ENCODE data around the gene DNMT3B.
A peak's percentile ranks its signal among the peaks of the same experiment; 100 is the strongest.

The DNMT3B gene

DNA sequence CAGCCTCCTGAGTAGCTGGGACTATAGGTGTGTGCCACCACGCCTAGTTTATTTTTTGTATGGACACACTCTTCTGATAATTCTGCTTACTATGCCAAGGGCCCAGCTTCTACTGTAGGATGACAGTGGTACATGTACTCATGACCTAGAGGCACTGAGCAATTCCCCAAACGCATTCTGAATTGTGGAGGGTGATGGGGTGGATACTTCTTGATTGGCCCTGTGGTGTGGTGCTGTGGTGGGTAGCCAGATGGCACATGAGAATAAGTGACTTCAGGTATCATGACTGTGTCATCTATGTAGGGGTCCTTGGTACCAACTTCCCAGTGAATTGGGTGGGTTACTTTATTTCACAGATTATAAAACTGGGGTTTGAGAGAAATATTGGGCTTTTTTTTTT, 11.0 kb downstream of the DNMT3B start:
- DNase-seq (ENCODE audit: insufficient read length, low spot score): no peak
- no peak for FAIRE-seq

DNA sequence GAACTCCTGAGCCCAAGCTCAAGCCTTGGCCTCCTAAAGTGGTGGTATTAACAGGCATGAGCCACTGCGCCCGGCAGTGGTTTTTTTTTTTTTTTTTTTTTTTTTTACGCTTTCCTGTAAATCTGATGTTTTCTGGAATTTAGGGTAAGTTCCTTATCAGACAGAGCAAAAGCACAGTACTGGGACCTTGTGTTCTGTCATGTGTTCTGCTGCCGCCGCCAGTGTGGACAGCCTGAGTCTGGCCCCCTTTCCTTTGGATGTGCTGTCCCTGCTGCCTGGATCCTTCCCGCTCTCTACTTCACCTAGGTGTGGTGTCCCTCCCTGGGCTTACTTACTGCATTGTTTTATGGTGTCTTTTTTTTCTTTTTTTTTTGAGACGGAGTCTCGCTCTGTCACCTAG, 11.7 kb downstream of the DNMT3B start:
- DNase-seq (ENCODE audit: insufficient read length, low spot score): no peak
- TF ChIP-seq POLR2A (IDR thresholded peaks at IDR 0.05; ENCODE audit: low read depth, low read length): no peak
- FAIRE-seq: no peak

More for the DNA sequence above, 11.0 kb downstream of the DNMT3B start:
- TF ChIP-seq POLR2A (IDR thresholded peaks at IDR 0.05; ENCODE audit: low read depth, low read length): no peak

DNA sequence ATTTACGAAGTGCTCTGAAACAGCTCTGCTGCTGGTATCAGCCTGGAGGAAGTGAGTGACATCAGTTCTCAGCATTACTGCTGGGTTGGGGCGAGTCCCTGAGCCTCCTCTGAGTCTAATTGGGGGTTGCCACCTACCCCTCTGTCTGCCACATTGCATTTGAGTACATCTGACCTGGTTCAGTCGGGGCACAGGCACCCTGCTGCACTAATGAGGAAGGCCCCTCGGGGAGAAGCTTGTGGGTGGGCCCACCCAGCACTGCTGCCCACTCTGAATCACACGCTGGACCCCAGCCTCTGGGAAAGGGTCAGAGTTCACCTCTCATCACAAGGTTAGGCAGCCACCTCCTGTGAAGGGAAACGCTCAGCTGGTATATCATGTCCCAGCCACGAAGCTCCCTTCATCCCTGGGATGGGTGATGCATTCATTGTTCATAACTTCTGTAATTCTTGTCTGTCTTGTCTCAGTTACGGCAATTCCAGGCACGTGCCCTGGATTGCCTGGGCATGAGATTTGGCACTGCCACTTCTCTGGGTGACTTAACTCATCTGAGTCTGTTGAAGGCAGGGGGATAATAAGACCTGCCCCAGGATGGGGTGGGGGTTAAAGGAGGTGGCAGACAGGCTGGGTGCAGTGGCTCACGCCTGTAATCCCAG, 13.3 kb downstream of the DNMT3B start:
- FAIRE-seq (no peak), DNase-seq (ENCODE audit: insufficient read length, low spot score) (no peak)
- no peak for TF ChIP-seq POLR2A (IDR thresholded peaks at IDR 0.05; ENCODE audit: low read depth, low read length)

- DNase-seq (ENCODE audit: insufficient read length, low spot score) (no peak), FAIRE-seq (no peak)
- TF ChIP-seq POLR2A (IDR thresholded peaks at IDR 0.05; ENCODE audit: low read depth, low read length): no peak
Observed at GRCh38 chr20:32777177-32777956, 15.2 kb downstream of the DNMT3B start.

DNA sequence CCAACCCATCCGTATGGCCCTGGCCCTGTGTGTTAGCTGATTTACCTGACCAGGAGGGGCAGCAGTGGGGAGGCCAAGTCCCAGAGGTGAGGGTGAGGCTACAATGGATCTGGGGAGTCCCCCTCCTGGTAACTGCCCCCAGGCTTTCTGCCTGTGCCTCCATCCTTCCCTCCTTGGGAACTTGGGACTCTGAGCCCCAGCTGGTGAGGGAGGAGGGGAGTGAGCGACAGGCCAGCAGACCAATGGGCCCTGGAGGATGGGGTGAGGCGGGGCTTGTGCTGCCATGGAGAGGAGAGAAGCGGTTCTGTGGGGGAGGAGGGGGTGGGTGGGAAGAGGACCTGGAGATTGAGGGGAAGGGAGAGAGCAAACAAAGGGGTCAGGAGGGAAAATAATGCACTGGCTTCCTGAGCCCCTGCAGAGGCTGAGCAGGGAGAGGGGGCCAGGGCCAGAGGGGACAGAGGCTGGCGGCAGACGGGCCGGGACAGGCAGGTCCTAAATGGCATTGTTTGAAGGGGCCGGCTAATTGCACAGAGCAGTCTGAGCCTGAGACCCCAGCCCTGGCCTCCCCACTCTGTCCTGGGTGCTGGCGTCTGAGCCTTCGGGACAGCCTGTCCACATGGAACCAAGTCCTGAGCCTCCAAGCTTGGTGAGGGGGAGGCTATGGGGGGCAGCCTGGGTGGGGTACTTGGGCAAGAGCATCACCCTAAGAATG, 17.5 kb downstream of the DNMT3B start:
- DNase-seq (ENCODE audit: insufficient read length, low spot score) (no peak), FAIRE-seq (no peak)
- TF ChIP-seq POLR2A (IDR thresholded peaks at IDR 0.05; ENCODE audit: low read depth, low read length): no peak

DNA sequence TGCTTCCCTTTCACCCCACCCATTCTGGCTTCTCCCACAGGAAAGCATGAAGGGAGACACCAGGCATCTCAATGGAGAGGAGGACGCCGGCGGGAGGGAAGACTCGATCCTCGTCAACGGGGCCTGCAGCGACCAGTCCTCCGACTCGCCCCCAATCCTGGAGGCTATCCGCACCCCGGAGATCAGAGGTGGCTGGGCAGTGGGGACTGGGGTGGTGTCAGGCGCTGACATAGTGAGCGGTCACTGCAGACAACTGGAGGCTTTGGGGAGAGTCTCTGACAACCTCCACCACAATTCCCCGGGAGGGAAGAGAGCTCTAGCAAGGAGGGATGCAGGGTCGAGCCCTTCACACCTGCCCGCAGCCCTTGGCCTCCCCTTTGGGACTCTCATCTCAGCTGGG, 18.1 kb downstream of the DNMT3B start:
- FAIRE-seq (no peak), DNase-seq (ENCODE audit: insufficient read length, low spot score) (no peak)
- no peak for TF ChIP-seq POLR2A (IDR thresholded peaks at IDR 0.05; ENCODE audit: low read depth, low read length)

DNA sequence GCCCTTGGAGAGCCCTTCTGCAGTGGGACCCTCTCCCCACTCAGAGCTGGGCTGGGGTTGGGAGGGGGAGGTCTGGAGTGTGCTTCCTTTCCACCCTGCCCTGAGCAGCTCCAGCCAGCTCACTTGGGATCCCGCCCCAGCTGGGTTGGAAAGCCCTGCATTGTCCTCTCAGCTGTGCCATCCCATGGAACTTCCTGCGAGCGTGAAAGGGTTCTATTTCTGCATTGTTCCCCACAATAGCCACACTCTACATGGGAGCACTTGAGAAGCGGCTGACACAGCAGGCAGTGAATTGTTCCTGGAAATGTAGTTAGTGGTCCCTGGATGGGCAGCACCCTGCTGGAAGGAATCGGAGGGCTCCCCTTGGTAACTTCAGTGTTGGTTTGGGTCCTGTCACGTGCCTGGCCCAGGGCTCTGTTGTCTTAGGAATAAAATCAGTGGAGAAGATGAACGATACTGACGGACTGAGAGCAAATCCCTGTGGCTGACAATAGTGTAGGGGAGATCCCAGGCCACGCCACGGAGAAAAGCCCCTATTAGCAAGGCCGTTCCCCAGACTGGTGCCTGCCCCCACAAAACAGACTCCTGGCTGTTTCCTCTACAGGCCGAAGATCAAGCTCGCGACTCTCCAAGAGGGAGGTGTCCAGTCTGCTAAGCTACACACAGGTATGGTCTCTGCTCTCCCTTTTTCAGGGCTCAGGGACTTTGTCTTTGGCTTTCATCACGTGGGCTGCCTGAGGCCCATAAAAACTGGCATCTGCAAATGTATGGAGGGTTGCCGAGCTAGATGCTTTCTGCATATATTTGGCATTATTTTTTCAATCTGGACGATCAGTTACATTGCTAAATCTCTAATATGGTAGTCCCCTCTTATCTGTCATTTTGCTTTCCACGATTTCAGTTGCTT, 18.8 kb downstream of the DNMT3B start:
- TF ChIP-seq POLR2A (IDR thresholded peaks at IDR 0.05; ENCODE audit: low read depth, low read length): no peak
- DNase-seq (ENCODE audit: insufficient read length, low spot score) (no peak), FAIRE-seq (no peak)

GRCh38 chr20:32784369-32785080, 22.3 kb downstream of the DNMT3B start:
- TF ChIP-seq POLR2A (IDR thresholded peaks at IDR 0.05; ENCODE audit: low read depth, low read length): no peak
- DNase-seq (ENCODE audit: insufficient read length, low spot score) (no peak), FAIRE-seq (no peak)

DNA sequence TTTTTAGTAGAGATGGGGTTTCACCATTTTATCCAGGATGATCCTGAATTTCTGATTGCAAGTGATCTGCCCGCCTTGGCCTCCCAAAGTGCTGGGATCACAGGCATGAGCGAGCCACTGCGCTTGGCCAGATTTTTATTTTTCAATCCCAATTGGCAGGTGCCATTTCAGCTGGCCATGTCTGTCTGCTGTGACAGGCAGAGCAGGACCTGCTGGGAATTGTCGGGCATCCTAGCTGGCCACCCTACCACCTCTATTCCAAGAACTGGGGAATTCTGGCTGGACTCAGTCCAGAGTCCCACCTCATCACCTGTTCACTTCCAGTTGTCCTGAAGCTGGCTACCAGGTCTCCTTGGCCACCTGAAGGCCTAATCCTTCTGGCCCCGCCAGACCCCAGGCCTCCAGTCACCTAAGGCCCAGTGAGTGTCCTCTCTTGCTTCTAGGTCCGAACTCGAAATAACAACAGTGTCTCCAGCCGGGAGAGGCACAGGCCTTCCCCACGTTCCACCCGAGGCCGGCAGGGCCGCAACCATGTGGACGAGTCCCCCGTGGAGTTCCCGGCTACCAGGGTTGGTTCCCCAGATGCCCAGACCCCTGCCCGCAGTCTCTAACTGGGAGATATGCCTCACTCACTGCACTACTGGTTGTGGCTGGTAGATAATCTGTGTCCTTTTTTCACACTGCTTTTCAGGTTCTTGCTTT, 24.0 kb downstream of the DNMT3B start:
- FAIRE-seq (no peak), DNase-seq (ENCODE audit: insufficient read length, low spot score) (no peak)
- no peak for TF ChIP-seq POLR2A (IDR thresholded peaks at IDR 0.05; ENCODE audit: low read depth, low read length)

- FAIRE-seq (no peak), DNase-seq (ENCODE audit: insufficient read length, low spot score) (no peak)
- no peak for TF ChIP-seq POLR2A (IDR thresholded peaks at IDR 0.05; ENCODE audit: low read depth, low read length)
Observed at GRCh38 chr20:32787168-32787567, 25.0 kb downstream of the DNMT3B start.

GRCh38 chr20:32789896-32790750, 27.9 kb downstream of the DNMT3B start:
- DNase-seq (ENCODE audit: insufficient read length, low spot score): peak; percentile 81
- no peak for FAIRE-seq
- no peak for TF ChIP-seq POLR2A (IDR thresholded peaks at IDR 0.05; ENCODE audit: low read depth, low read length)

DNA sequence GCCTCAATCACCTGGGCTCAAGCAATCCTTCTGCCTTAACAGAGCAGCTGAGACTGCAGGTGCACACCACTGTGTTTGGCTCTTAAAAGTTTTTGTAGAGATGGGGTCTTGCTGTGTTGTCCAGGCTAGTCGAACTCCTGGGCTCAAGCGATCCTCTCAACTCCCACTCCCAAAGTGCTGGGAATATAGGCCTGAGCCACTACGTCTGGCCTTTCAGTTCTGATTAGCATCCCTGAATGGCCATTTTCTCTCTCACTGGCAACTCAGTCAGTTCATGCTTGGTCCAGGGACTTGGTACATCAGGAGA, 28.5 kb downstream of the DNMT3B start:
- no peak for DNase-seq (ENCODE audit: insufficient read length, low spot score)
- FAIRE-seq: no peak
- no peak for TF ChIP-seq POLR2A (IDR thresholded peaks at IDR 0.05; ENCODE audit: low read depth, low read length)
